ENCODE data around the gene NMRK2. TPM values are rescaled to one million over a fixed set of nuclear protein-coding genes. Genes with fewer than 3 reads are reported as not detected.

Gene NMRK2
- total and polyA plus RNA-seq, 2 of the 13 experiments (the other 11 are each of a cell fraction or from before 2014, with no cell fraction given): not detected

DNA sequence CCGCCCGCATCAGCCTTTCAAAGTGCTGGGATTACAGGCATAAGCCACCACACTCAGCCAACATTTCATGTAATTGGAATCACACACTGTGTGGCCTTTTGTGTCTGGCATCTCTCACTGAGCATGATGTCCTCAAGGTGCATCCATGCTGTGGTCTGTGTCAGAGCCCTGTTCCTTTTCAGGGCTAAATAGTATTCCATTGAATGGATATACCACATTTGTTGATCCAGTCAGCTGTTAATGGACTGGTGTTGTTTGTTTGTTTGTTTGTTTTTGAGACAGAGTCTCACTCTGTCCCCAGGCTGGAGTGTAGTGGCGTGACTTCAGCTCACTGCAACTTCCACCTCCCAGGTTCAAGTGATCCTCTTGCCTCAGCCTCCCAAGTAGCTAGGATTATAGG is 34.4 kb upstream of the NMRK2 start:
- intact Hi-C loops (cut with micrococcal nuclease; ENCODE audit: unreplicated experiment): no loop called here
- CTCF ChIA-PET (ENCODE audit: low intra/inter-chr PET ratio, low total read pairs): no interaction called here
- no peak overlapping the region for H3K4me3 ChIP-seq (replicated peaks in 1 of 3; ENCODE audit: insufficient read depth in 1 of 3, low read depth in 2 of 3, low read length in 3 of 3)

More for the DNA sequence above, 34.4 kb upstream of the NMRK2 start:
- Histone ChIP-seq H3K79me2 (ENCODE audit: insufficient read depth, low read length) (no peaks in the 10 kb centered on the region), H4K20me1 (ENCODE audit: insufficient read depth, low read length) (no peaks in the 10 kb centered on the region), H3K9ac (ENCODE audit: insufficient read depth, low read depth, low read length) (no peak overlapping the region), H3K9me3 (ENCODE audit: low read length) (no peaks in the 10 kb centered on the region), H2AFZ (ENCODE audit: low read length) (no peak overlapping the region), H3K4me2 (ENCODE audit: low read depth, low read length) (no peak overlapping the region), H3K27me3 (ENCODE audit: control insufficient read depth in 1 of 2, insufficient read depth in 2 of 2, low read length in 2 of 2) (peaks cover 0 to 13% of the 10 kb centered on the region in 2 experiments; a peak in 1 of 5 replicates), H3K36me3 (replicated peaks in 1 of 2; ENCODE audit: control insufficient read depth in 1 of 2, insufficient read depth in 2 of 2, low read length in 2 of 2) (no peaks in the 10 kb centered on the region), H3K4me1 (ENCODE audit: insufficient read depth, low read length) (0 out of 2 replicates have a peak, but pooled peaks cover 7% of the 10 kb centered on the region), H3K27ac (ENCODE audit: extremely low read length, insufficient read depth, low read length) (no peak overlapping the region)
- in situ Hi-C loops (cut with HindIII; ENCODE audit: extremely low pct_ligation_motif_present, low pct_unique_long_range_greater_than_20kb): no loop called here
- no peak for DNase-seq (ENCODE audit: low spot score)
- TF ChIP-seq ZNF678 (CRISPR knock-in tag; IDR thresholded peaks at IDR 0.05) (no peak), SOX13 (IDR thresholded peaks at IDR 0.05) (no peak), SOX13 (CRISPR knock-in tag; conservative IDR thresholded peaks at IDR 0.05 in 1 of 2, IDR thresholded peaks at IDR 0.05 in 1 of 2) (no peak), JUN (CRISPR knock-in tag; IDR thresholded peaks at IDR 0.05) (no peak), ZNF317 (CRISPR knock-in tag; IDR thresholded peaks at IDR 0.05) (no peak), ZNF572 (CRISPR knock-in tag; IDR thresholded peaks at IDR 0.05) (no peak), RAD51 (IDR thresholded peaks at IDR 0.05; ENCODE audit: borderline replicate concordance) (no peak), ATF7 (IDR thresholded peaks at IDR 0.05) (no peak), ATF7 (CRISPR knock-in tag; IDR thresholded peaks at IDR 0.05) (no peak), CHD4 (IDR thresholded peaks at IDR 0.05; ENCODE audit: borderline replicate concordance, low read length) (no peak)
- TF ChIP-seq, protein P1, sequence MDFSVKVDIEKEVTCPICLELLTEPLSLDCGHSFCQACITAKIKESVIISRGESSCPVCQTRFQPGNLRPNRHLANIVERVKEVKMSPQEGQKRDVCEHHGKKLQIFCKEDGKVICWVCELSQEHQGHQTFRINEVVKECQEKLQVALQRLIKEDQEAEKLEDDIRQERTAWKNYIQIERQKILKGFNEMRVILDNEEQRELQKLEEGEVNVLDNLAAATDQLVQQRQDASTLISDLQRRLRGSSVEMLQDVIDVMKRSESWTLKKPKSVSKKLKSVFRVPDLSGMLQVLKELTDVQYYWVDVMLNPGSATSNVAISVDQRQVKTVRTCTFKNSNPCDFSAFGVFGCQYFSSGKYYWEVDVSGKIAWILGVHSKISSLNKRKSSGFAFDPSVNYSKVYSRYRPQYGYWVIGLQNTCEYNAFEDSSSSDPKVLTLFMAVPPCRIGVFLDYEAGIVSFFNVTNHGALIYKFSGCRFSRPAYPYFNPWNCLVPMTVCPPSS (IDR thresholded peaks at IDR 0.05): no peak
- TF ChIP-seq, protein P2, sequence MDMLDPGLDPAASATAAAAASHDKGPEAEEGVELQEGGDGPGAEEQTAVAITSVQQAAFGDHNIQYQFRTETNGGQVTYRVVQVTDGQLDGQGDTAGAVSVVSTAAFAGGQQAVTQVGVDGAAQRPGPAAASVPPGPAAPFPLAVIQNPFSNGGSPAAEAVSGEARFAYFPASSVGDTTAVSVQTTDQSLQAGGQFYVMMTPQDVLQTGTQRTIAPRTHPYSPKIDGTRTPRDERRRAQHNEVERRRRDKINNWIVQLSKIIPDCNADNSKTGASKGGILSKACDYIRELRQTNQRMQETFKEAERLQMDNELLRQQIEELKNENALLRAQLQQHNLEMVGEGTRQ (IDR thresholded peaks at IDR 0.05; ENCODE audit: low read depth, low read length): no peak
- TF ChIP-seq, protein P2 (CRISPR knock-in tag; IDR thresholded peaks at IDR 0.05; ENCODE audit: borderline replicate concordance): no peak
- TF ChIP-seq, protein P3, sequence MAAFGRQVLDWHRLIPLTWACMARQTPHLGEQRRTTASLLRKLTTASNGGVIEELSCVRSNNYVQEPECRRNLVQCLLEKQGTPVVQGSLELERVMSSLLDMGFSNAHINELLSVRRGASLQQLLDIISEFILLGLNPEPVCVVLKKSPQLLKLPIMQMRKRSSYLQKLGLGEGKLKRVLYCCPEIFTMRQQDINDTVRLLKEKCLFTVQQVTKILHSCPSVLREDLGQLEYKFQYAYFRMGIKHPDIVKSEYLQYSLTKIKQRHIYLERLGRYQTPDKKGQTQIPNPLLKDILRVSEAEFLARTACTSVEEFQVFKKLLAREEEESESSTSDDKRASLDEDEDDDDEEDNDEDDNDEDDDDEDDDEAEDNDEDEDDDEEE (CRISPR knock-in tag; IDR thresholded peaks at IDR 0.05): no peak
- POLR2A ChIA-PET: no interaction called here
- WGBS (ENCODE audit: low lambda C conversion rate): 32% methylated on average over 3 of the region's 3 CpGs
- no peak for FAIRE-seq
- ATAC-seq: no peak
- BruUV-seq (replicated peaks): no TSS peak
